Measurements from ENCODE around the gene TLR7. TPM values are rescaled to one million over a fixed set of nuclear protein-coding genes. Genes with fewer than 3 reads are reported as not detected.

Gene TLR7
- total RNA-seq, 1 donor from 2014 or later = 0.62 TPM

DNA sequence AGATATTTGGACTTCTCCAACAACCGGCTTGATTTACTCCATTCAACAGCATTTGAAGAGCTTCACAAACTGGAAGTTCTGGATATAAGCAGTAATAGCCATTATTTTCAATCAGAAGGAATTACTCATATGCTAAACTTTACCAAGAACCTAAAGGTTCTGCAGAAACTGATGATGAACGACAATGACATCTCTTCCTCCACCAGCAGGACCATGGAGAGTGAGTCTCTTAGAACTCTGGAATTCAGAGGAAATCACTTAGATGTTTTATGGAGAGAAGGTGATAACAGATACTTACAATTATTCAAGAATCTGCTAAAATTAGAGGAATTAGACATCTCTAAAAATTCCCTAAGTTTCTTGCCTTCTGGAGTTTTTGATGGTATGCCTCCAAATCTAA lies 20.3 kb downstream of the TLR7 start:
- DNase-seq (no peak), ATAC-seq (ENCODE audit: poor library complexity) (no peak)
- intact Hi-C loops (cut with DNase I) = no loop called here

DNA sequence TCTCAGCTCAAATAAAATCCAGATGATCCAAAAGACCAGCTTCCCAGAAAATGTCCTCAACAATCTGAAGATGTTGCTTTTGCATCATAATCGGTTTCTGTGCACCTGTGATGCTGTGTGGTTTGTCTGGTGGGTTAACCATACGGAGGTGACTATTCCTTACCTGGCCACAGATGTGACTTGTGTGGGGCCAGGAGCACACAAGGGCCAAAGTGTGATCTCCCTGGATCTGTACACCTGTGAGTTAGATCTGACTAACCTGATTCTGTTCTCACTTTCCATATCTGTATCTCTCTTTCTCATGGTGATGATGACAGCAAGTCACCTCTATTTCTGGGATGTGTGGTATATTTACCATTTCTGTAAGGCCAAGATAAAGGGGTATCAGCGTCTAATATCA lies 20.9 kb downstream of the TLR7 start:
- DNase-seq = no peak
- intact Hi-C loops (cut with DNase I) = no loop called here
- ATAC-seq (ENCODE audit: poor library complexity) = no peak

DNA sequence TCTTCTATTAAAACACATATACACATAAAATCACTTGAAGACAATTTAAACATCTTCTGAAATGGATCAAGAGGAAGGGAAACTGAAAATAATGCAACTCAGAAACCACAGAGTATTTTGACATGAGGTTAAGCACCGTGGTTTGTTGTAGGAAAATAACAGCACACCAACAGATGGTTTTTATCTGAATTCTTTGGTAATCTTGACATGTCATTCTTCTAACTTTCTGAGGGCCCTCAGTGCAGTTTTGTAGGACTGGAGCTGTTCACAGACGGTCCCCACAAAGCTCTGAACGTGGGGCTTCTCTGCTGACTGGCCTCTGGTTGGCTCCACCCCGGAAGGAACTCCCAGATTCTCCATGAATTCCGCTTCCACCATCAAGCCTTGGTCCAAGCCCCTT lies 23.6 kb downstream of the TLR7 start:
- ATAC-seq (ENCODE audit: poor library complexity) (no peak), DNase-seq (no peak)
- intact Hi-C loops (cut with DNase I) = no loop called here

DNA sequence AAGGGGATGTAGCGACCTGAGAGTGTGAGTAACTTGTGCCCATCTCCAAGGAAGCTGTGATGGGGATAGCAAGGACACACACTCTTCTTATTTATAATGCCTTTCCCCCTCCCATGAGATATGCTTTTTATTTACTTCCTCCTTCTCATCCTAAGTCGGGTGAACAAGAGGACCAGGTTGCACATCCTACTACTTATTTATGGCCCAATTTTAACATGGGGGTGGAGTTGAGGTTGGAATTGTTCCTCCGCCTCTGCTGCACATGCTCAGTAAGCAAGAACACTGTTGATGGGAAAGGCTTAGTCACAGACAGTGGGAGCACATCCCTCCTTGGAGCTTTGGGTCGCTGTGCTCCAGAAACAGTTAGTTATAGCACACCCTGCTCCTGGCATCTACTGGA lies 24.3 kb downstream of the TLR7 start:
- DNase-seq (no peak), ATAC-seq (ENCODE audit: poor library complexity) (no peak)
- intact Hi-C loops (cut with DNase I) = no loop called here

DNA sequence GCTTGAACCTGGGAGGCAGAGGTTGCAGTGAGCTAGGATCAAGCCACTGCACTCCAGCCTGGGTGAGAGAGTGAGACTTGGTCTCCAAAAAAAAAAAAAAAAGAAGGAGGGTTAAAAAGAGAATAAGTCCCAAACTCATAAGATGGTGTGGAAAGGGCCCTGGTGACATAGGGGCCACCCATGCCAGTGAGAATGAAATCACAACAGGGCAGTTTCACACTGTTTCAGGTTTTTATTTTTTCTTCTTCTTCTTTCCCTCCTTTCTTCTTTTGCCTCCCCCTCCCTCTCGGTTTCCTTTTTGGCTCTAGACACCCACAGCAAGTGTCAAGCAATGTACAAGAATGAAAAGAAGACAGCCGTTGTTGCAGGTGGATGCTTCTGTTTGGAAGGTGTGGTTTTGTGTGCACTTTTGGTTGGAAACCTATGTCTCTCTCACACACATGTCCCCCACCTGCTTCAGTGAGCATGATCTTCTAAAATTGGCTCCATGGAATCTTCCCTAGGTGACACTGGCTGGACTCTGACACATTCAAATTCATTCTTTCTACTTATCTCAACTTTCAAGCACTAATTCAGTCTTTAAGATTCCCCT lies 25.1 kb downstream of the TLR7 start:
- DNase-seq = no peak
- no peak for ATAC-seq (ENCODE audit: poor library complexity)
- intact Hi-C loops (cut with DNase I) = no loop called here

DNA sequence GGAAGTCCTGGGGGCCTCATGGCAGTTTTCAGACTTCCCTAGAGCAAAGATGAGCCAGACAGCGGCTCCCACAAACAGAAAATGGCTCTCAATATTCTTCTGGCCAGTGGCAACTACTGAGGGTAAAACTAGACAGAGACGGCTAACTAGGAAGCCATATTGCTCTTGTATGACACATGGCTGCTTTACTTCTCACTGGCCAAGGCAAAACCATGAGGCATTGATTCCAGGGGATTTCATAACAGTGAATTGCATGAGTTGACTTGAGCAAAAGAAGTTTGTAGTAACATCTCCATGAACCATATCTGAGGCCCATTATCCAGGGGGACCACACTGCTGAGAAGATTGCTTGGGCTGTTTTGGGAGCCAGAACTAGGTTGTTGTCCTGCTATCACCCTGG lies 25.8 kb downstream of the TLR7 start:
- DNase-seq (no peak), ATAC-seq (ENCODE audit: poor library complexity) (no peak)
- intact Hi-C loops (cut with DNase I) = no loop called here

DNA sequence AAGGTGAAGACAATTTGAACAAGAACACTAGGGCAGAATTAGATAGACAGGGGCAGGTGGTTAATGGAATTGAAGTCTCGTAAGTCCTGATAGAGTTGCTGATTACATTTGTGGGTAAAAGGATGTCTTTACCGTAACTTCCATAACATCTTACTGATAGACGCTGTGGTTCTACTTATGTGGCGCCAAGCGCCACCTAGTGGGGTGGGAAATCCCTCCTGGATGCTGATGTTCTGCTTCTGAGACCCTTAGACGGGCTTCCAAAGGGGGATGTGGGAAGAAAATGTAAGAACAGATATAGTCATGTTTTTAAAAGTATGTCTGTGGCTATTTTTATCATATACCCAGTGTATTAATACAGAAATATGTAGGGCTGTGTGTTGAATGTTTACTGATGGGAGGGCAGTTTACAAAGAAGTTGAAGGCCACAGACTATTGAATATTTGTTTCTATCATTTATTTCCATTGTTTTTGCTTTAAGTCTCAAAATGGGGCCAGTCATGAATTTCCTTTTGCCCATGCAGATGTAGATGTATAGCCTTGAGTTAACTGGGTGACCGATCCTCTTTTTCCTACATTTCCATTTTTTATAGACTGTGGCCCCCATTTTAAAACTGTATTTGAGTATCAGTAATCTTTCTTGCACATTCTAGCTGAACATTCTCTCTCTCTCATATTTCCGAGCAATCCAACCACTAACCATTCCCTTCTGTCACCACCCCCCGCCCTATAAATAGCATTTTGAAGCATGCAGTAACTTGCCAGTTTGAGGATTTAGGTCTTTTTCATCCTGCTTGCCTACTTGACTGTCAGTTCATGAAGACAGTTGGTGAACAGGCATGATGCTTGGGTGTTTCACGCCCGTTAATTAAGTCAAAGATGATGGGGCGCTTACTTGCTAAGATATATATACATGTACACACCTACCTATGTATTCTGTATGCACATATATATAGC lies 27.5 kb downstream of the TLR7 start:
- no peak for ATAC-seq (ENCODE audit: poor library complexity)
- intact Hi-C loops (cut with DNase I) = no loop called here
- peak; percentile 48 for DNase-seq

DNA sequence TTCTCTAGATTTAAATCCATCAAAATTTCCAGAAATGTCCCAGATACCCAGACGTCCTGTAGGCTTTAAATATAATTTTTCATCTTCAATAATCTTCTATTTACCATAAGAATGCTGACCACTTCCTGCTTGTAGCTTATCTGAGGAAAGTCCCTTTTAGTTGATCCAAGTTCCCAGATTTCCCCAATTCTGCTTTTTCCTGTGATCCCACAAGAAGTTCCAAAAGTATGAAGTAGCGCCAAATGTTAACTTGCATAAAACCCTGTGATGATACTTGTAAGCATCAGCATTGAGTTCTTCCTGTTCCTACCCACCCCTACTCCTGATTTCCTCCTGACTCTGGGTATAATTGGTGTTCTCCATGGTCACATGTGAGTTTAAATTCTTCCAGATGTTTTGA lies 29.0 kb downstream of the TLR7 start:
- ATAC-seq (ENCODE audit: poor library complexity) (no peak), DNase-seq (no peak)
- intact Hi-C loops (cut with DNase I) = no loop called here

DNA sequence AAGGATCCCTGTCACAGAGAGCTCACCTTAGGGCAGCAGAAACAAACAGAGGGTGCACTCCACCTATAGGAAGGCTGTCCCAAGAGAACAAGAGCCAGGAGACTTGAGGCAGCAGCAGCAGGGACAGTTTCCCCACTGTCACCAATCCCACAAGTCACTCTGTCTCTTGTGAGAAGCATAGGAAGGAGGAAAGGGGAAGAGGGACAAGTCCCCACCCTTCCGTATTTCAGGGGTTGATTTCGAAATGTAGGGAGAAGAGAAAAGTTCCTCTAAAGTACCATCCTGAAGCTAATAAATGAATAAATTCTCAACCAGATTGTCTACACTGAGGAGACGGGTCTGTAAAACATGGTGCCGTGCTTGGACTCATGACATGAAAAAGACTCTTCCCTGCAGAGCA lies 30.1 kb downstream of the TLR7 start:
- DNase-seq (no peak), ATAC-seq (ENCODE audit: poor library complexity) (no peak)
- intact Hi-C loops (cut with DNase I) = no loop called here

DNA sequence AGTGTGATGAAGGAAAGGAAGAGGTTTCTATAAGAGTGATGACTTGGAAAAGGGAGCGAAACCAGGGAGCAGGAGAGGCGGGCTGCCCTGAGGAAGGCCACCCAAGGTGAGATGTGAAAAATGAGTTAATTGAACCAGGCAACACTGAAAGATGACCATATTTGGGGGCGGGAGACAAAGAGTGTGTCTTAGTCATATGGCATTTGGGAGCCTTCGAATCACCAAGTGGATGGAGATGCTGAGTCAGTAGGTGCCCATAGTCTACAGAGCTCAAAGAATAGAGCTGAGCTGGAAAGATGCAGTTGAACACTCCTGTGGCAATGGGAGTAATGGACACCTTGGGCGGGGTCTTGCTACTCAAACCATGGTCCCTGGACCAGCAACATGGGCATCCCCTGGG lies 31.2 kb downstream of the TLR7 start:
- intact Hi-C loops (cut with DNase I) = no loop called here
- ATAC-seq (ENCODE audit: poor library complexity) (no peak), DNase-seq (no peak)

DNA sequence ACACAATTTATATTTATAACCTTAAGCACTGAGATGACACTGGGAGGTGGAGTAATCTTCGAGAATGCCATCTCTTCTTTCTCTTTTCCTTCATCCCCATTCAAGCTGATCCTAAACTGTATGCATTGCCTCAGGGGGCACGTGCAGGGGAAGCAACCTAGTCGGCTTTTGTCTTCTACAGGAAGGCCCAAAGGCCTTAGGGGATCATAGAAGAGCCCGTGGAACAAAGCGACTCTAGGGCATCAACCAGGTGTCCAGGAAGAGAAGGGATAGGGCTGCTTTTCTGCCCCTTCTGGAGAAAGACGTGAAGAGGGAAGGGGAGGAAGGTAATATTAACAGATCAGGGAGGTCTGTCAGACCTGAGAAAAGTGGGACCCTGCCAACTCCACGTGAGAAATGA lies 32.6 kb downstream of the TLR7 start:
- no peak for DNase-seq
- intact Hi-C loops (cut with DNase I) = no loop called here
- ATAC-seq (ENCODE audit: poor library complexity) = no peak

DNA sequence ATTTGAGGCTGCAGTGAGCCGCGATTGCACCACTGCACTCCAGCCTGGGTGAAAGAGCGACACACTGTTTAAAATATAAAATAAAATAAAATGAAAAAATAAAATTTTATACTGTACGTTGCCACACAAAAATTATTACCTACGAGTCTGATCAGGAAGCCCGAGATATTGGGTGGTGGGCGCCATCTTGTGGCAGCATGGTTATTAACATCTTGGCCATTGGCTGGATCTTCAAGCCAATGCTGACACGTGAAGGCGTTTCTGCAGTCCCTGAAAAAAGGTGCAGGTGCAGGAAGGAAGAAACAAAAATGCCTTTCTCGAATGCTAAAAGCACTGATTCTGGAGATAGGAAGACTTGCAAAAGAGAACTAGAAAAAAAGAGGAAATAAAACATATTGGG lies 34.6 kb downstream of the TLR7 start:
- ATAC-seq (ENCODE audit: poor library complexity) (no peak), DNase-seq (peak; percentile 58)
- intact Hi-C loops (cut with DNase I) = no loop called here

DNA sequence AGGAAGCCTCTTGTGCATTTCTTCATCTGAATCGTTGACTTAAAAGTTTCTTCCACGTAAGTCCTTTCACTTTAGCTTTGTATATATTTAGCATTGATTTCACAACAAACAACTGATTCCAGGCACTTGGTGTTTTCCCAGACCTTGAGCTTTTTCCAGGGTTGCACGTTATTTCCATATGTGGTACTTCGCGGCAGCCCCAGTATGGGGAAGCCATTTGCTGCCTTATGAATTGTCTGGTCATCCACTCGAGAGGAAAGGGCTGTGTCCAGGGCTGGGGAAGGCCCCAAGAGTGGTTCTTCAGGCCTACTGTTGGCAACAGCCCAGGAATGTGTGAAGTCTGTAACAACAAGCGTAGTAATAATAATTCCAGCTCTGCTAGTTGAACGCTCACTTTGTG lies 36.8 kb downstream of the TLR7 start:
- intact Hi-C loops (cut with DNase I) = no loop called here
- no peak for DNase-seq
- no peak for ATAC-seq (ENCODE audit: poor library complexity)

DNA sequence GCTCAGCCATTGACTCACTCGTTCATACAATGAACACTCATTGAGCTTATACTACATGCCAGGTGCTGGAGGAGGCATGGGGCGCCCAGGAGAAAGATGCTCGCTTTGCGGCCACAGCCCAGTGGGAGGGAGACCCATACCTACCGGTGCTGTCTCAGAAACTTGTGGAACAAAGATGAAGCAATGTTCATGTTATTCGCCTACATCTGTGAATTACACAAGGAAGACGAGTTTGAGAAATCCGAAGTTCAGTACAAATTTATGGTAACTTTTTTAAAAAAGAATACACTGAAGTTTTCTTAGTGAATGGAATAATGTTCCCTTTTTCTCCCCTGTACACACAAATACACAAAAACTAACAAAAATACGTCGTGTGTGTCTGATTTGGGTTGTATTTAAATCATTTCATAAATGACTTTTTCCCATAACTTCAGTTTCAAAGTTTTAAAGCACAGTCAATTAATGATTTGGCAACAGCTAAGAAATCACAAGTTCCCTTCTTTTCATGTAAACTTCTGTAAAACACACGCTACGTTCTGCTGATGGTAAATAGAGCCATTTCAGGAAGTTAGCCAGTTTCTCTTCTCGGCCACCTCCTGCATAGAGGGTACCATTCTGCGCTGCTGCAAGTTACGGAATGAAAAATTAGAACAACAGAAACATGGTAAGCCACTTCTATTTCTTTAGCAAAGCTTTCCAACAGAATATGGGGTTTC lies 39.3 kb downstream of the TLR7 start, which contains the start of gene TLR8:
TLR8 (plus strand) TSS at position 575 of the 716 bp plus-strand sequence; CDS start at position 662, 87 bp downstream.
- intact Hi-C loops (cut with DNase I) = no loop called here
- ATAC-seq (ENCODE audit: poor library complexity) (no peak), DNase-seq (no peak)

DNA sequence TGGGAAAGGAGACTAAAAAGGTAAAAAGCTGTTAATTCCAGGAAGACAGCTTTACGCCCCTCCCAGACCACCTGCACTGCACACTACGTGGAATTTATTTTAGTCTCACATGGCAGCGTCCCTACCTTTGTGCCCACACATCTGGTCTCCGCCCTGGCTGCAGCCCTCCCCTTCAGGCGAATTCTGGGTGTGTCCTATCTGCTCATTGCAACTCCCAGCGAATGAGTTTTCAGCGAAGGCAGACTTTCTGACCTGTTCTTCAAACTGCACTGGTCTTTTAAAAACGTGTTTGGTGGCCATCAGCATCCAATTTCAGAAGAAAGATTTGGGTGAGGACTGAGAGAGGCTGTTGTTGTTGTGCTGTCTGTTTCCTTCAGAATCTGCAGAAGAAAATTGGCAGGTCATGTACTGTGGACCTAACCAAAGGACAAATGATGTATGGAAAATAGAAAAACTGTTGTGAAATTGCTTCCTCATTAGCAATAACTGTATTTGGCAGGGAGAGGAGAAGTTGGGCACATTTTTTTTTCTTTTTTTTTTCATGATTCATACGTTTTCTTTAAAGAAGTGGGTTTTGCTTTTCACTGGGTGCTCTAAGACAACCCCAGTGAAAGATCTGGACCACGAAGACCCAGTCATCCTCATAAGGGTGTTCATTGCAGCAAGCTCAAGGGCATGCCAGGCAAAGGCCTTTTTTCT lies 43.7 kb downstream of the TLR7 start:
- DNase-seq (no peak), ATAC-seq (ENCODE audit: poor library complexity) (no peak)
- intact Hi-C loops (cut with DNase I) = no loop called here

DNA sequence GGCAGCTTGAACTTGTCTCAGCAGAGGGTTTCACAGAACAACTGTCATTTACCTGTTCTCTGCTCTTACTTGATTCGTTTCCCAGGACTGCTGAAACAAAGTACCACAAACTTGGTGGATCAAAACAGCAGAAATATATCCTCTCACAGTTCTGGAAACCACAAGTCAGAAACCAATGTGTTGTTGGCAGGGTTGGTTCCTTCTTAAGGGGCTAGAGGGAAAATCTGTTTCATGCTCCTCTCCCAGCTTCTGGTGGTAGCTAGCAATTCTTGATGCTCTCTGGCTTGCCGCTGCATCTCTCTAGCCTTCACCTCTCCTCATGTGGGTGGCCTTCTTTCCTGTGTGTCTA lies 44.2 kb downstream of the TLR7 start:
- intact Hi-C loops (cut with DNase I) = no loop called here
- DNase-seq = no peak
- no peak for ATAC-seq (ENCODE audit: poor library complexity)

DNA sequence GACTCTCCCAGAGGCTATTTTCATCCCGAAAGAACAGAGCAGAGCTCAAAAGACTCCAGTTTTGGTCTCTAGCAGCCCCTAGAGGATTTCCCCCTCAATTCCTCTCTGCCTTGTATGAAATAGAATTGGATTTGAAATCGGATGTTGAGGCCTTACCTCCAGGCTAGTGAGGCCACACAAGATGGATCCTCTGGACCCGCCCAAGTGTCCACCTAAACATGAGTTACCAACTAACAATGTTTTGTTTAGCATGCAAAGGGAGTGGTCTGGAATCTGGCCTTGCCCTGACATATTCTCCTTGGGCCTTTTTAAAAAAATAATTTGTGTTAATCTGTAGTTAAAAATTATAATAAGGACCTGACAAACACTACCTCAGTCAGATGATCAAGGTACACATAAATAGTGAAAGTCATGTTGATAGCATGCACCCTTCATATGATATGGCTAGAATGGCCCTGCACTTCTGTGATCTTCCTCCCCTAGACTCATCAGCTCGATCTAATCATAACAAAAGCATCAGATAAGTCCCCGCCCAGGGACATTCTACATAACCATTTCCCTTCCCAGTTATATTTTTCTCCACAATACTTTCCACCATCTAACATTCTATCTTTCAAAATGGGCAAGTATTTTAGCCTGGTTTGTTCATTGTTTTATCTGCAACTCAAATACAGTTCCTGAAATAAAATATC lies 46.1 kb downstream of the TLR7 start:
- ATAC-seq (ENCODE audit: poor library complexity) (no peak), DNase-seq (no peak)
- intact Hi-C loops (cut with DNase I) = no loop called here

DNA sequence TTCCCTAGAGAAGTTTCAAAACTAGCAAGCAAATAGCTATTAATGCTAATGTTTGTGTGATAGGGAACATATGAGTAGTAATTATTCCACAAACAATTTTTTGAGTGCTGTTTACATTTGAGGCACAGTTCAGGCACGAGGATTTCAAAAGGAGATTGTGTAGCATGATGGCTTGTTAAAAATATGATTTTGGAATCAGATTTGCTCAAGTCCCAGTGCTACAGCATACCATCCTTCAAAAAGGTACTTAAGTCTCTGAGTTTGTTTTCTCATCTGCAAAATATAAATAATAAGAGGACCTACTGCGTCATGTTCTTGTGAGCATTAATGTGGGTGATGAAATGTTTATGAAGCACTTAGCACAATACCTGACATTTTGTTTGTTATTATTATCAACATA lies 50.9 kb downstream of the TLR7 start:
- ATAC-seq (ENCODE audit: poor library complexity) (no peak), DNase-seq (no peak)
- intact Hi-C loops (cut with DNase I) = no loop called here

DNA sequence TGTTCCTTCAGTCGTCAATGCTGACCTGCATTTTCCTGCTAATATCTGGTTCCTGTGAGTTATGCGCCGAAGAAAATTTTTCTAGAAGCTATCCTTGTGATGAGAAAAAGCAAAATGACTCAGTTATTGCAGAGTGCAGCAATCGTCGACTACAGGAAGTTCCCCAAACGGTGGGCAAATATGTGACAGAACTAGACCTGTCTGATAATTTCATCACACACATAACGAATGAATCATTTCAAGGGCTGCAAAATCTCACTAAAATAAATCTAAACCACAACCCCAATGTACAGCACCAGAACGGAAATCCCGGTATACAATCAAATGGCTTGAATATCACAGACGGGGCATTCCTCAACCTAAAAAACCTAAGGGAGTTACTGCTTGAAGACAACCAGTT lies 52.2 kb downstream of the TLR7 start:
- intact Hi-C loops (cut with DNase I) = no loop called here
- ATAC-seq (ENCODE audit: poor library complexity) (no peak), DNase-seq (no peak)
